Activated naive CD8-positive, alpha-beta T cell treated with anti-CD3 and anti-CD28 coated beads, Interleukin-2, amount 50 U/mL, for 16 hours (primary cell): ENCODE measurements around the gene KCNH1.

Source experiments
- DNase-seq: peaks from one replicate; pipeline ENCODE4 v3.0.0-alpha.2; 2020; ENCODE audit warnings: low read depth, low spot score

Gene KCNH1

GRCh38 chr1:210801501-210801900, 332.4 kb downstream of the KCNH1 start:
- no peak for DNase-seq

- no peak for DNase-seq
Observed at GRCh38 chr1:210800756-210801155, 333.2 kb downstream of the KCNH1 start.

- DNase-seq: no peak
Observed at GRCh38 chr1:210800301-210800700, 333.6 kb downstream of the KCNH1 start.

- no peak for DNase-seq
Observed at GRCh38 chr1:210797422-210797821, 336.5 kb downstream of the KCNH1 start.

- no peak for DNase-seq
Observed at GRCh38 chr1:210796421-210796820, 337.5 kb downstream of the KCNH1 start.

- DNase-seq: no peak
Observed at GRCh38 chr1:210794445-210794844, 339.5 kb downstream of the KCNH1 start.

GRCh38 chr1:210792250-210793102, 341.5 kb downstream of the KCNH1 start:
- no peak for DNase-seq

GRCh38 chr1:210790196-210790595, 343.8 kb downstream of the KCNH1 start:
- DNase-seq: no peak

GRCh38 chr1:210787800-210788199, 346.1 kb downstream of the KCNH1 start:
- DNase-seq: no peak

GRCh38 chr1:210786546-210786945, 347.4 kb downstream of the KCNH1 start:
- DNase-seq: no peak

- DNase-seq: no peak
Observed at GRCh38 chr1:210783925-210784324, 350.0 kb downstream of the KCNH1 start.

GRCh38 chr1:210781652-210782051, 352.3 kb downstream of the KCNH1 start:
- no peak for DNase-seq

- no peak for DNase-seq
Observed at GRCh38 chr1:210779269-210779668, 354.7 kb downstream of the KCNH1 start.

- no peak for DNase-seq
Observed at GRCh38 chr1:210777914-210778313, 356.0 kb downstream of the KCNH1 start.

GRCh38 chr1:210776712-210777111, 357.2 kb downstream of the KCNH1 start:
- no peak for DNase-seq

GRCh38 chr1:210775289-210775688, 358.7 kb downstream of the KCNH1 start:
- DNase-seq: no peak

- DNase-seq: no peak
Observed at GRCh38 chr1:210773450-210773849, 360.5 kb downstream of the KCNH1 start.

GRCh38 chr1:210771131-210771530, 362.8 kb downstream of the KCNH1 start:
- no peak for DNase-seq

- no peak for DNase-seq
Observed at GRCh38 chr1:210770396-210770984, 363.5 kb downstream of the KCNH1 start.

GRCh38 chr1:210769473-210769872, 364.5 kb downstream of the KCNH1 start:
- DNase-seq: no peak

GRCh38 chr1:210764536-210764935, 369.4 kb downstream of the KCNH1 start:
- DNase-seq: no peak

GRCh38 chr1:210758761-210759160, 375.2 kb downstream of the KCNH1 start:
- no peak for DNase-seq

- no peak for DNase-seq
Observed at GRCh38 chr1:210758261-210758660, 375.7 kb downstream of the KCNH1 start.
